ENCODE measurements around the gene USH2A. TPM values are rescaled to one million over a fixed set of nuclear protein-coding genes. Genes with fewer than 3 reads are reported as not detected.
A peak's percentile ranks its signal among the peaks of the same experiment; 100 is the strongest.

USH2A gene
- total RNA-seq, 2 donors from 2014 or later, result not detected

DNA sequence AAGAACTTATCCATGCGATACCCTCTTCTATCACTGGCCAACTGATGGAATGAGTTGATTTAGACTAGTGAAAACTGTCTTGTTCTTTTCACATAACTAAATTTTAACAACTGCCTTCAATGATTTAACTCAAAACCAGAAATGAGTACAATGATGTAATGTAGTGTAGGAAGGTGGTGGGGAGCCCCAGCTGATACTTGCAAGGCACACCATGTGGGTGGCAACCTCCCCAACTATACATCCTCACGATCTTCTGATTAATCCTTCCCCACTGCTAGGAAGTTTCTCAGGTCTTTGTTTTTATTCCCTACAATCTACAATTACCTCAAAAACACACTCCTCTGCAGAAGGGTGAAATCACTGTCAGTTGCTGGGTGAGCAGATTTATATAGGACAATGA is 755.5 kb downstream of the USH2A start:
- H3K4me3 Mint-ChIP-seq, result no peak overlapping the region
- H3K27me3 Mint-ChIP-seq (ENCODE audit: low read depth), result no peaks in the 10 kb centered on the region
- no peak overlapping the region for H3K27ac Mint-ChIP-seq
- no peaks in the 10 kb centered on the region for H3K36me3 Mint-ChIP-seq (ENCODE audit: insufficient read depth in 2 of 2)
- ATAC-seq (replicated peaks in 1 of 2), result peak in 1 of 2 donors; percentile 48
- no peak for DNase-seq
- H3K4me1 Mint-ChIP-seq (ENCODE audit: low read depth), result no peaks in the 10 kb centered on the region
- no peaks in the 10 kb centered on the region for H3K9me3 Mint-ChIP-seq

- Mint-ChIP-seq H3K4me1 (ENCODE audit: low read depth) (no peaks in the 10 kb centered on the region), H3K9me3 (no peaks in the 10 kb centered on the region), H3K27ac (no peak overlapping the region), H3K27me3 (ENCODE audit: low read depth) (no peaks in the 10 kb centered on the region), H3K36me3 (ENCODE audit: insufficient read depth in 2 of 2) (no peaks in the 10 kb centered on the region), H3K4me3 (no peak overlapping the region)
- ATAC-seq (replicated peaks in 1 of 2) (peak; percentile 77 to 91), DNase-seq (peak; percentile 22 to 28)
Measured at GRCh38 chr1:215665215-215665614, 758.0 kb downstream of the USH2A start.

GRCh38 chr1:215661033-215661432 is 762.2 kb downstream of the USH2A start:
- Mint-ChIP-seq H3K9me3 (peaks cover 0 to 2% of the 10 kb centered on the region in 2 donors), H3K4me1 (ENCODE audit: low read depth) (no peaks in the 10 kb centered on the region), H3K4me3 (no peak overlapping the region), H3K36me3 (ENCODE audit: insufficient read depth in 2 of 2) (no peaks in the 10 kb centered on the region), H3K27ac (no peak overlapping the region), H3K27me3 (ENCODE audit: low read depth) (no peaks in the 10 kb centered on the region)
- no peak for DNase-seq
- ATAC-seq (replicated peaks in 1 of 2), result no peak

GRCh38 chr1:215660259-215660658 is 763.0 kb downstream of the USH2A start:
- H3K27me3 Mint-ChIP-seq (ENCODE audit: low read depth), result no peaks in the 10 kb centered on the region
- H3K4me1 Mint-ChIP-seq (ENCODE audit: low read depth), result no peaks in the 10 kb centered on the region
- no peak overlapping the region for H3K27ac Mint-ChIP-seq
- H3K9me3 Mint-ChIP-seq, result peaks cover 0 to 2% of the 10 kb centered on the region in 2 donors
- H3K4me3 Mint-ChIP-seq, result no peak overlapping the region
- DNase-seq (no peak), ATAC-seq (replicated peaks in 1 of 2) (no peak)
- no peaks in the 10 kb centered on the region for H3K36me3 Mint-ChIP-seq (ENCODE audit: insufficient read depth in 2 of 2)

DNA sequence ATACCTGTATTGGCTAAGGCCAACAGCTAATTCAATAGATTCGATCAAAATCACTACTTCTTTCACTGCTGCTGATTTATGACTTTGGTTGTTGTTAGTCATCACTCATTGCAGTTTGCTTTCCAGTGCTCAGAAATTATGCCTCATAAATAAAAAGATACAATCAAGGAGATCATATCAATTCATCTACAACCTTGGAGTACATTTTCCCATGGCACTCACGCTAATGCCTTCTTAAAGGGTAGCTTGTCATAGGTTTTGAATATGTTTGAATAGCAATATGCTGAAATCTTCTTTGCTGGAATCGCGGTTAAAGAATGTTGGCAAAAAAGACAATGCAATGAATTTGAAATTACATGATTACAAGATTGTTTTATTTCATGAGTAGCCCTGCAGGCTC is 766.2 kb downstream of the USH2A start:
- Mint-ChIP-seq H3K27me3 (ENCODE audit: low read depth) (no peaks in the 10 kb centered on the region), H3K27ac (no peak overlapping the region), H3K36me3 (ENCODE audit: insufficient read depth in 2 of 2) (no peaks in the 10 kb centered on the region), H3K4me3 (no peak overlapping the region), H3K4me1 (ENCODE audit: low read depth) (no peaks in the 10 kb centered on the region), H3K9me3 (peaks cover 0 to 2% of the 10 kb centered on the region in 2 donors)
- ATAC-seq (replicated peaks in 1 of 2), result no peak
- DNase-seq, result no peak

GRCh38 chr1:215652371-215652770 is 770.9 kb downstream of the USH2A start:
- Mint-ChIP-seq H3K27me3 (ENCODE audit: low read depth) (no peaks in the 10 kb centered on the region), H3K36me3 (ENCODE audit: insufficient read depth in 2 of 2) (no peaks in the 10 kb centered on the region), H3K4me3 (no peak overlapping the region), H3K9me3 (peaks cover 0 to under 1% of the 10 kb centered on the region in 2 donors), H3K4me1 (ENCODE audit: low read depth) (no peaks in the 10 kb centered on the region), H3K27ac (no peak overlapping the region)
- DNase-seq, result no peak
- ATAC-seq (replicated peaks in 1 of 2), result no peak

GRCh38 chr1:215651867-215652266 is 771.4 kb downstream of the USH2A start:
- ATAC-seq (replicated peaks in 1 of 2), result no peak

DNA sequence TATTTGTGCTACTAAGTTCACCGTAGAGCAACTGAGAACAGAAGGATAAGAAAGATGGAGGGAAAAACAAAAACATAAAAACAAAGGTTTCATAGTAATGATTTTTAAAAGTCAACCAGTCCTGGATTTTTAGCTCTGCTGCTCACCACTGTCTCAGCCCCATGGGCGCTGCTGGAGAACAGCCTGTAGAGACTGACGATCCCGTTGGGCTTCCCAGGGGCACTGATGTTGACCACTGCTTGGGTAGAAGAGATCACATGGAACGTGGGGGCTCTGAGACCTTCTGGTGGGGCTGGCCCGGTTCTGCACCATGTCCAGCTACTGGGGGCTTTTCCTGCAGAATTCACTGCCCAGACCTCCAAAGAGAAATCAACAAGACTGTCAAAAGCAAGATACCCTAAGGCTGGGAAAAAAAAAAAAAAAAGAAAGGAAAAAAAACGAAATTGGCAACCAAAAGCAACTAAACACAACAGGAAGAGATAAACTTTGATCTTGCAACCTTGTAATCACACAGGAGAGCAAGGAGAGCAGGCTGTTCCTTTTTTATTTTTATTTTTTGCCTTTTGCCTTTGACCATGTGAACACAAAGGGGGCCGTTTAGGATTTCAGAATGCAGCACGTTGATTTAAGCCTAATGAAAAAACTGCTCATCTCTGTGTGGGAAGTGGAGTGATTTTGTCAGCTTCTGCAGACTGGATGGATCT is 772.6 kb downstream of the USH2A start:
- H3K27me3 Mint-ChIP-seq (ENCODE audit: low read depth), result no peaks in the 10 kb centered on the region
- ATAC-seq (replicated peaks in 1 of 2), result no peak
- H3K27ac Mint-ChIP-seq, result no peak overlapping the region
- H3K36me3 Mint-ChIP-seq (ENCODE audit: insufficient read depth in 2 of 2), result no peaks in the 10 kb centered on the region
- H3K4me3 Mint-ChIP-seq, result no peak overlapping the region
- H3K4me1 Mint-ChIP-seq (ENCODE audit: low read depth), result no peaks in the 10 kb centered on the region
- no peak for DNase-seq
- no peaks in the 10 kb centered on the region for H3K9me3 Mint-ChIP-seq

More at GRCh38 chr1:215651867-215652266, 771.4 kb downstream of the USH2A start:
- Mint-ChIP-seq H3K4me3 (no peak overlapping the region), H3K36me3 (ENCODE audit: insufficient read depth in 2 of 2) (no peaks in the 10 kb centered on the region), H3K9me3 (no peaks in the 10 kb centered on the region), H3K4me1 (ENCODE audit: low read depth) (no peaks in the 10 kb centered on the region), H3K27ac (no peak overlapping the region), H3K27me3 (ENCODE audit: low read depth) (no peaks in the 10 kb centered on the region)
- no peak for DNase-seq

GRCh38 chr1:215648957-215649356 is 774.3 kb downstream of the USH2A start:
- ATAC-seq (replicated peaks in 1 of 2), result no peak
- no peaks in the 10 kb centered on the region for H3K27me3 Mint-ChIP-seq (ENCODE audit: low read depth)
- no peaks in the 10 kb centered on the region for H3K36me3 Mint-ChIP-seq (ENCODE audit: insufficient read depth in 2 of 2)
- H3K9me3 Mint-ChIP-seq, result no peaks in the 10 kb centered on the region
- no peak overlapping the region for H3K4me3 Mint-ChIP-seq
- no peak overlapping the region for H3K27ac Mint-ChIP-seq
- no peaks in the 10 kb centered on the region for H3K4me1 Mint-ChIP-seq (ENCODE audit: low read depth)
- DNase-seq, result no peak

GRCh38 chr1:215647738-215648137 is 775.5 kb downstream of the USH2A start:
- no peaks in the 10 kb centered on the region for H3K9me3 Mint-ChIP-seq
- no peak for DNase-seq
- no peak for ATAC-seq (replicated peaks in 1 of 2)
- H3K4me3 Mint-ChIP-seq, result no peak overlapping the region
- no peaks in the 10 kb centered on the region for H3K36me3 Mint-ChIP-seq (ENCODE audit: insufficient read depth in 2 of 2)
- no peak overlapping the region for H3K27ac Mint-ChIP-seq
- H3K27me3 Mint-ChIP-seq (ENCODE audit: low read depth), result no peaks in the 10 kb centered on the region
- no peaks in the 10 kb centered on the region for H3K4me1 Mint-ChIP-seq (ENCODE audit: low read depth)

- no peaks in the 10 kb centered on the region for H3K27me3 Mint-ChIP-seq (ENCODE audit: low read depth)
- no peak for ATAC-seq (replicated peaks in 1 of 2)
- H3K4me1 Mint-ChIP-seq (ENCODE audit: low read depth), result no peaks in the 10 kb centered on the region
- no peak overlapping the region for H3K27ac Mint-ChIP-seq
- no peak overlapping the region for H3K4me3 Mint-ChIP-seq
- no peaks in the 10 kb centered on the region for H3K36me3 Mint-ChIP-seq (ENCODE audit: insufficient read depth in 2 of 2)
- H3K9me3 Mint-ChIP-seq, result no peaks in the 10 kb centered on the region
- DNase-seq, result no peak
Measured at GRCh38 chr1:215645861-215646260, 777.4 kb downstream of the USH2A start.

- H3K9me3 Mint-ChIP-seq, result no peaks in the 10 kb centered on the region
- H3K27me3 Mint-ChIP-seq (ENCODE audit: low read depth), result no peaks in the 10 kb centered on the region
- no peak for DNase-seq
- no peaks in the 10 kb centered on the region for H3K4me1 Mint-ChIP-seq (ENCODE audit: low read depth)
- H3K36me3 Mint-ChIP-seq (ENCODE audit: insufficient read depth in 2 of 2), result no peaks in the 10 kb centered on the region
- no peak overlapping the region for H3K27ac Mint-ChIP-seq
- H3K4me3 Mint-ChIP-seq, result no peak overlapping the region
- no peak for ATAC-seq (replicated peaks in 1 of 2)
Measured at GRCh38 chr1:215645182-215645581, 778.1 kb downstream of the USH2A start.

GRCh38 chr1:215643592-215644321 is 779.5 kb downstream of the USH2A start:
- no peak overlapping the region for H3K27ac Mint-ChIP-seq
- H3K36me3 Mint-ChIP-seq (ENCODE audit: insufficient read depth in 2 of 2), result no peaks in the 10 kb centered on the region
- H3K9me3 Mint-ChIP-seq, result no peaks in the 10 kb centered on the region
- H3K27me3 Mint-ChIP-seq (ENCODE audit: low read depth), result no peaks in the 10 kb centered on the region
- DNase-seq, result no peak
- no peak for ATAC-seq (replicated peaks in 1 of 2)
- no peak overlapping the region for H3K4me3 Mint-ChIP-seq
- no peaks in the 10 kb centered on the region for H3K4me1 Mint-ChIP-seq (ENCODE audit: low read depth)

Measured in activated T-cell treated with anti-CD3 and anti-CD28 coated beads, Interleukin-2, amount 50 U/mL, for 72 hours (primary cell).